HG03159 (cell line): ENCODE measurements around the gene KLF2.

Experiments
- ATAC-seq: cut with Tn5 transposase; IDR thresholded peaks from one replicate; pipeline ENCODE4 v1.9.1; 2021; ENCODE audit warnings: mild to moderate bottlenecking, moderate library complexity; ENCODE audit not compliant: unreplicated experiment

Gene KLF2

GRCh38 chr19:16306728-16307402, 17.8 kb upstream of the KLF2 start:
- no peak for ATAC-seq

GRCh38 chr19:16308081-16308480, 16.5 kb upstream of the KLF2 start:
- no peak for ATAC-seq

- no peak for ATAC-seq
These were observed 15.0 kb upstream of the KLF2 start for GRCh38 chr19:16309643-16310042.

- no peak for ATAC-seq
These were observed 8.7 kb upstream of the KLF2 start for GRCh38 chr19:16315825-16316505.

- ATAC-seq: no peak
These were observed 8.1 kb upstream of the KLF2 start for GRCh38 chr19:16316506-16316882.

GRCh38 chr19:16319481-16319880, 5.1 kb upstream of the KLF2 start:
- ATAC-seq: no peak

GRCh38 chr19:16320987-16321386, 3.6 kb upstream of the KLF2 start:
- no peak for ATAC-seq

- ATAC-seq: no peak
These were observed 518 bp downstream of the KLF2 start for GRCh38 chr19:16325161-16325527.

GRCh38 chr19:16325641-16326400, 1.2 kb downstream of the KLF2 start:
- no peak for ATAC-seq

- no peak for ATAC-seq
These were observed 2.0 kb downstream of the KLF2 start for GRCh38 chr19:16326401-16327168.

- no peak for ATAC-seq
These were observed 2.5 kb downstream of the KLF2 start for GRCh38 chr19:16327169-16327475.

- ATAC-seq: no peak
These were observed 2.9 kb downstream of the KLF2 start for GRCh38 chr19:16327501-16327900.

GRCh38 chr19:16327911-16328823, 3.5 kb downstream of the KLF2 start:
- no peak for ATAC-seq

GRCh38 chr19:16328824-16329482, 4.3 kb downstream of the KLF2 start:
- ATAC-seq: no peak

GRCh38 chr19:16330368-16330801, 5.8 kb downstream of the KLF2 start:
- ATAC-seq: no peak

- no peak for ATAC-seq
These were observed 6.4 kb downstream of the KLF2 start for GRCh38 chr19:16330806-16331690.

GRCh38 chr19:16333001-16333586, 8.5 kb downstream of the KLF2 start:
- ATAC-seq: no peak

GRCh38 chr19:16334411-16334810, 9.8 kb downstream of the KLF2 start:
- ATAC-seq: no peak

- no peak for ATAC-seq
These were observed 10.6 kb downstream of the KLF2 start for GRCh38 chr19:16335226-16335625.
